CD14-positive monocyte (primary cell): ENCODE results near the gene FSCN2. TPM values are rescaled to one million over a fixed set of nuclear protein-coding genes. Genes with fewer than 3 reads are reported as not detected.
A peak's percentile ranks its signal among the peaks of the same experiment; 100 is the strongest.

ENCODE experiments used
- DNase-seq, 3 donors: peaks; one replicate each; pipeline ENCODE4 v3.0.0-alpha.2; 2011 to 2022
- H2AFZ ChIP-seq: 2 replicates; pipeline ENCODE4 v1.6.0; 2012; ENCODE audit warnings: mild to moderate bottlenecking, low read depth, low read length, inconsistent platforms; ENCODE audit not compliant: insufficient read depth, poor library complexity, severe bottlenecking
- H3K27ac ChIP-seq, 2 donors: 1 replicate in 1 of 2; 2 replicates in 1 of 2; pipeline ENCODE4 v1.5.1; 2012 to 2013; ENCODE audit warnings: low read length in 2 of 2, control low read depth in 1 of 2, inconsistent platforms in 1 of 2, low read depth in 1 of 2, mild to moderate bottlenecking in 1 of 2
- H3K27me3 ChIP-seq, 2 donors: one replicate each; pipeline versions ENCODE4 v1.6.0 to v1.6.1; 2011 to 2013; ENCODE audit warnings: low read length in 2 of 2; ENCODE audit not compliant: control insufficient read depth in 2 of 2, insufficient read depth in 2 of 2
- H3K36me3 ChIP-seq, 2 donors: replicated peaks in 1 of 2; 1 replicate in 1 of 2; 2 replicates in 1 of 2; pipeline versions ENCODE4 v1.5.1 to v1.6.1; 2012 to 2013; ENCODE audit warnings: low read length in 2 of 2, control low read depth in 1 of 2, inconsistent platforms in 1 of 2, mild to moderate bottlenecking in 1 of 2; ENCODE audit not compliant: insufficient read depth in 2 of 2, control insufficient read depth in 1 of 2
- H3K4me1 ChIP-seq, 2 donors: 1 replicate in 1 of 2; 2 replicates in 1 of 2; pipeline versions ENCODE4 v1.5.1 to v1.6.1; 2012 to 2013; ENCODE audit warnings: low read length in 2 of 2, control low read depth in 1 of 2, inconsistent platforms in 1 of 2, mild to moderate bottlenecking in 1 of 2, moderate library complexity in 1 of 2; ENCODE audit not compliant: insufficient read depth in 2 of 2, control insufficient read depth in 1 of 2
- H3K4me2 ChIP-seq: replicated peaks from 2 replicates; pipeline ENCODE3; 2012; ENCODE audit warnings: low read length, moderate library complexity, mild to moderate bottlenecking; ENCODE audit not compliant: poor library complexity, severe bottlenecking; ENCODE audit errors: extremely low read depth
- H3K4me3 ChIP-seq, 3 experiments: fragments of 200-600 bp in 1 of 3; sonication (generic) in 1 of 3; replicated peaks in 1 of 3; 1 replicate in 2 of 3; 2 replicates in 1 of 3; pipeline ENCODE4 v1.5.1; 2011 to 2013; ENCODE audit warnings: low read length in 3 of 3, mild to moderate bottlenecking in 3 of 3, control low read depth in 2 of 3, low read depth in 2 of 3, inconsistent platforms in 1 of 3, moderate library complexity in 1 of 3
- H3K79me2 ChIP-seq: 2 replicates; pipeline ENCODE4 v1.6.0; 2012; ENCODE audit warnings: mild to moderate bottlenecking, control low read depth, inconsistent platforms, low read length, moderate library complexity; ENCODE audit not compliant: insufficient read depth
- H3K9ac ChIP-seq: 2 replicates; pipeline ENCODE4 v1.6.0; 2017; ENCODE audit warnings: low read length, mild to moderate bottlenecking; ENCODE audit not compliant: insufficient read depth, poor library complexity, severe bottlenecking
- H3K9me3 ChIP-seq, 2 donors: replicated peaks in 1 of 2; 1 replicate in 1 of 2; 2 replicates in 1 of 2; pipeline versions ENCODE4 v1.5.1 to v1.6.1; 2012 to 2013; ENCODE audit warnings: low read length in 2 of 2, control low read depth in 1 of 2; ENCODE audit not compliant: control insufficient read depth in 1 of 2, insufficient read depth in 1 of 2
- H4K20me1 ChIP-seq: 2 replicates; pipeline ENCODE4 v1.6.0; 2012; ENCODE audit warnings: mild to moderate bottlenecking, low read length, control low read depth, moderate library complexity; ENCODE audit not compliant: insufficient read depth
- H3K27ac Mint-ChIP-seq, 7 donors: one replicate each; pipeline ENCODE4 v1.8.0; 2020; ENCODE audit warnings: mild to moderate bottlenecking in 7 of 7, mixed read lengths in 7 of 7, moderate library complexity in 6 of 7, inconsistent platforms in 2 of 7
- H3K27me3 Mint-ChIP-seq, 3 donors: one replicate each; pipeline ENCODE4 v1.8.0; 2021 to 2022; ENCODE audit warnings: low read depth in 3 of 3, mild to moderate bottlenecking in 3 of 3, mixed read lengths in 3 of 3, moderate library complexity in 3 of 3, inconsistent platforms in 1 of 3
- H3K36me3 Mint-ChIP-seq, 2 donors: one replicate each; pipeline ENCODE4 v1.8.0; 2020; ENCODE audit warnings: mixed read lengths in 2 of 2, inconsistent platforms in 1 of 2, mild to moderate bottlenecking in 1 of 2
- H3K4me1 Mint-ChIP-seq: one replicate; pipeline ENCODE4 v1.8.0; 2020; ENCODE audit warnings: mild to moderate bottlenecking, mixed read lengths
- H3K4me3 Mint-ChIP-seq, 2 donors: one replicate each; pipeline ENCODE4 v1.8.0; 2020; ENCODE audit warnings: mild to moderate bottlenecking in 2 of 2, mixed read lengths in 2 of 2, moderate library complexity in 1 of 2
- H3K9me3 Mint-ChIP-seq, 7 donors: one replicate each; pipeline ENCODE4 v1.8.0; 2020 to 2022; ENCODE audit warnings: mixed read lengths in 7 of 7, mild to moderate bottlenecking in 6 of 7, moderate library complexity in 6 of 7, inconsistent platforms in 2 of 7
- CTCF ChIP-seq: fragments of 200-600 bp; IDR thresholded peaks from one replicate; pipeline ENCODE4 v1.8.0; 2022; ENCODE audit warnings: antibody characterized with exemption, mild to moderate bottlenecking
- WGBS: methylation state at CpG from one replicate; pipeline ENCODE4 v1.1.5; 2013; ENCODE audit warnings: missing lambda C conversion rate; ENCODE audit not compliant: insufficient coverage; 5-methylcytosine and 5-hydroxymethylcytosine counted together
- intact Hi-C, 2 donors: fragments of 100-400 bp; cut with micrococcal nuclease; formaldehyde crosslinking; loops; one replicate each; pipeline versions ENCODE4 v1.15.0 to v1.15.1; 2023
- polyA plus RNA-seq, 3 donors: library from polyadenylated mRNA; depleted of rRNA in 1 of 3; unstranded in 2 of 3; stranded (reverse) in 1 of 3; fragments of 300-500 nt in 2 of 3; fragments of >200 nt in 1 of 3; fragmentation: Illumina TruSeq in 2 of 3; gene quantifications; 1 replicate in 2 of 3; 2 replicates in 1 of 3; pipeline ENCODE4 v1.2.3, GENCODE V29; 2012 to 2021

The FSCN2 gene
- polyA plus RNA-seq, 3 donors: 0.07 TPM; not detected in 2

- Histone ChIP-seq H3K36me3 (no peaks in the 10 kb centered on the region), H3K9ac (no peak overlapping the region), H4K20me1 (no peaks in the 10 kb centered on the region), H3K79me2 (no peaks in the 10 kb centered on the region), H3K4me1 (no peaks in the 10 kb centered on the region), H2AFZ (no peak overlapping the region), H3K27me3 (peaks cover 0 to 19% of the 10 kb centered on the region in 2 donors), H3K4me3 (no peak overlapping the region), H3K9me3 (no peaks in the 10 kb centered on the region), H3K27ac (no peak overlapping the region), H3K4me2 (no peak overlapping the region)
- peak overlapping the region in 1 of 2 donors; percentile 10 for H3K4me3 Mint-ChIP-seq
- intact Hi-C loops: no loop called here
- DNase-seq: no peak
- no peak overlapping the region for H3K27ac Mint-ChIP-seq
- no peaks in the 10 kb centered on the region for H3K36me3 Mint-ChIP-seq
- TF ChIP-seq CTCF: no peak
- peaks cover 4% of the 10 kb centered on the region for H3K4me1 Mint-ChIP-seq
- H3K27me3 Mint-ChIP-seq: peaks cover 38 to 72% (median 43%) of the 10 kb centered on the region in 3 donors
- WGBS: 87% methylated on average over 6 of the region's 8 CpGs
- H3K9me3 Mint-ChIP-seq: peaks cover 0 to 2% (median 0%) of the 10 kb centered on the region in 7 donors
Observed at GRCh38 chr17:81494626-81495377, 33.4 kb upstream of the FSCN2 start.

GRCh38 chr17:81498953-81499600, 29.1 kb upstream of the FSCN2 start:
- H3K9ac ChIP-seq: no peak overlapping the region
- no peaks in the 10 kb centered on the region for H3K4me1 ChIP-seq
- no peak overlapping the region for H3K27ac Mint-ChIP-seq
- H4K20me1 ChIP-seq: no peaks in the 10 kb centered on the region
- no peak overlapping the region for H3K27ac ChIP-seq
- no peak overlapping the region for H3K4me3 Mint-ChIP-seq
- H3K4me2 ChIP-seq: no peak overlapping the region
- peaks cover 27 to 63% (median 37%) of the 10 kb centered on the region in 3 donors for H3K27me3 Mint-ChIP-seq
- no peaks in the 10 kb centered on the region for H3K79me2 ChIP-seq
- intact Hi-C loops: no loop called here
- no peak for TF ChIP-seq CTCF
- no peak overlapping the region for H2AFZ ChIP-seq
- peaks cover 0 to 2% (median 0%) of the 10 kb centered on the region in 7 donors for H3K9me3 Mint-ChIP-seq
- no peaks in the 10 kb centered on the region for H3K9me3 ChIP-seq
- H3K4me3 ChIP-seq: no peak overlapping the region
- no peaks in the 10 kb centered on the region for H3K36me3 Mint-ChIP-seq
- 64% methylated on average over 64 of the region's 64 CpGs for WGBS
- H3K36me3 ChIP-seq: no peaks in the 10 kb centered on the region
- H3K4me1 Mint-ChIP-seq: peaks cover 3% of the 10 kb centered on the region
- no peak for DNase-seq
- peaks cover 0 to 9% of the 10 kb centered on the region in 2 donors for H3K27me3 ChIP-seq
